Testis (tissue), 2 donors: ENCODE measurements around the gene KLRK1.

Source experiments
- CTCF ChIP-seq, 3 experiments: fragments of 450-650 bp in 2 of 3; fragments of 200-600 bp in 1 of 3; sonication (generic) in 1 of 3; IDR thresholded peaks; one replicate each; pipeline ENCODE4 v1.5.1; 2016 to 2019; ENCODE audit warnings: antibody characterized with exemption in 3 of 3, mild to moderate bottlenecking in 2 of 3, moderate library complexity in 1 of 3
- POLR2A ChIP-seq: fragments of 450-650 bp; IDR thresholded peaks from one replicate; pipeline ENCODE4 v1.6.1; 2017; ENCODE audit warnings: antibody characterized with exemption, mild to moderate bottlenecking, moderate library complexity

- TF ChIP-seq CTCF (IDR thresholded peaks at IDR 0.05) (no peak), POLR2A (no peak)
Observed at GRCh38 chr12:10374624-10375018, 15.2 kb downstream of the KLRK1 start.
